ENCODE measurements around the gene CCDC12. TPM values are rescaled to one million over a fixed set of nuclear protein-coding genes. Genes with fewer than 3 reads are reported as not detected.

The CCDC12 gene
- polyA plus RNA-seq, 3 donors: 54.2 to 58.1 (median 56.0) TPM

GRCh38 chr3:46998121-46998851 is 21.7 kb upstream of the CCDC12 start:
- DNase-seq: peak; percentile 50

GRCh38 chr3:46997453-46998091 is 21.0 kb upstream of the CCDC12 start:
- no peak for DNase-seq

GRCh38 chr3:46996689-46997452 is 20.3 kb upstream of the CCDC12 start:
- no peak for DNase-seq

- DNase-seq: no peak
Observed at GRCh38 chr3:46995901-46996562, 19.5 kb upstream of the CCDC12 start.

- DNase-seq: no peak
Observed at GRCh38 chr3:46994801-46995731, 18.5 kb upstream of the CCDC12 start.

GRCh38 chr3:46993986-46994385 is 17.4 kb upstream of the CCDC12 start:
- DNase-seq: no peak

GRCh38 chr3:46993292-46993691 is 16.7 kb upstream of the CCDC12 start:
- no peak for DNase-seq

GRCh38 chr3:46992231-46992630 is 15.7 kb upstream of the CCDC12 start:
- no peak for DNase-seq

GRCh38 chr3:46991406-46992165 is 15.0 kb upstream of the CCDC12 start:
- DNase-seq: no peak

GRCh38 chr3:46990573-46991374 is 14.2 kb upstream of the CCDC12 start:
- DNase-seq: no peak

- DNase-seq: no peak
Observed at GRCh38 chr3:46989146-46989810, 12.7 kb upstream of the CCDC12 start.

GRCh38 chr3:46988616-46989015 is 12.1 kb upstream of the CCDC12 start:
- DNase-seq: no peak

GRCh38 chr3:46987743-46988401 is 11.3 kb upstream of the CCDC12 start:
- no peak for DNase-seq

GRCh38 chr3:46987319-46987742 is 10.8 kb upstream of the CCDC12 start:
- DNase-seq: no peak

GRCh38 chr3:46986782-46987310 is 10.3 kb upstream of the CCDC12 start:
- no peak for DNase-seq

- no peak for DNase-seq
Observed at GRCh38 chr3:46986055-46986730, 9.6 kb upstream of the CCDC12 start.

GRCh38 chr3:46985588-46985987 is 9.0 kb upstream of the CCDC12 start:
- no peak for DNase-seq

Measured in renal pelvis (tissue), 4 donors.